Prostate gland (tissue), 2 donors: ENCODE data around the gene COL2A1. TPM values are rescaled to one million over a fixed set of nuclear protein-coding genes. Genes with fewer than 3 reads are reported as not detected.

ENCODE experiments used
- DNase-seq: peaks from one replicate; pipeline ENCODE4 v3.0.0-alpha.2; 2019; ENCODE audit warnings: low spot score
- H3K27ac ChIP-seq, 2 donors: fragments of 200-600 bp; sonication (generic); 2 replicates each; pipeline ENCODE4 v1.5.1; 2017 to 2019
- H3K27me3 ChIP-seq: fragments of 200-600 bp; sonication (generic); replicated peaks from 2 replicates; pipeline ENCODE4 v1.5.1; 2019; ENCODE audit not compliant: insufficient read depth
- H3K36me3 ChIP-seq, 2 donors: fragments of 200-600 bp; sonication (generic); 1 replicate in 1 of 2; 2 replicates in 1 of 2; pipeline versions ENCODE4 v1.5.1 to v1.8.1; 2017 to 2019
- H3K4me1 ChIP-seq: fragments of 200-600 bp; sonication (generic); replicated peaks from 2 replicates; pipeline ENCODE4 v1.5.1; 2019
- H3K4me3 ChIP-seq, 2 donors: fragments of 200-600 bp; sonication (generic); 2 replicates each; pipeline ENCODE4 v1.5.1; 2017 to 2019
- H3K9me3 ChIP-seq: fragments of 200-600 bp; sonication (generic); 2 replicates; pipeline ENCODE4 v1.5.1; 2017
- POLR2A ChIP-seq: fragments of 450-650 bp; IDR thresholded peaks from one replicate; pipeline ENCODE4 v1.6.1; 2016; ENCODE audit warnings: antibody characterized with exemption, mild to moderate bottlenecking
- POLR2AphosphoS5 ChIP-seq: sonication (generic); formaldehyde crosslinking; IDR thresholded peaks from one replicate; pipeline ENCODE4 v1.6.1; 2017; ENCODE audit warnings: antibody characterized with exemption
- WGBS: methylation state at CpG from one replicate; pipeline ENCODE4 v1.1.5; 2018; 5-methylcytosine and 5-hydroxymethylcytosine counted together
- intact Hi-C: fragments of 100-400 bp; cut with DNase I; formaldehyde crosslinking; loops from one replicate; pipeline ENCODE4 v1.14.2; 2022
- total RNA-seq, 2 donors: library from RNA; depleted of rRNA; stranded (reverse); fragments of >200 nt; gene quantifications; one replicate each; pipeline ENCODE4 v1.1.0, GENCODE V29; 2016
- TF ChIP-seq, protein P1 (sequence below), 4 experiments: fragments of 200-600 bp in 2 of 4; fragments of 450-650 bp in 2 of 4; sonication (generic) in 2 of 4; IDR thresholded peaks; 1 replicate in 3 of 4; 2 replicates in 1 of 4; pipeline ENCODE4 v1.5.1; 2016 to 2019; ENCODE audit warnings: antibody characterized with exemption in 4 of 4, mild to moderate bottlenecking in 2 of 4, moderate library complexity in 2 of 4

COL2A1 gene
- total RNA-seq, 2 donors from 2014 or later = 0.14 to 1.9 TPM

DNA sequence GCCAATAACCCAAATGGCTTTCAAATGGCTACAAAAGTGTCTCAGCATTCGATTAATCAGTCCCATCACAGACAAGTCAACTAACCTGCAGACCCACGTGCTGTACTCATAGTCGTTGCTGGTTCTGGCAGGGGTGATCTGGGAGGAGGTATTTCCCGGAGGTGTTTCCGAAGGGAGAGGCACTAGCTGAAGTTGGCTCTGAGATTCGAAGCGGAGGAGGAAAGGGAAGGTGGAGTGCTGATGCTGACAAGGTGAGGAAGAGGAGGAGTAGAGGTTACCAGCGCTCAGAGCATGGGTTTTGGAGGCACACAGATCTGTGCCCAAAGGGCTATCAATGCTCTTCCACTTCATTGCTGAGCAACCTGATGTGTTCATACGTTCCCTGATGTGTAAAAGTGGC lies 20.5 kb upstream of the COL2A1 start:
- WGBS = 65% methylated on average over 9 of the region's 9 CpGs
- Histone ChIP-seq H3K9me3 (no peaks in the 10 kb centered on the region), H3K4me1 (peaks cover 22% of the 10 kb centered on the region), H3K27ac (no peak overlapping the region), H3K36me3 (no peaks in the 10 kb centered on the region), H3K4me3 (no peak overlapping the region), H3K27me3 (no peaks in the 10 kb centered on the region)
- DNase-seq = no peak
- intact Hi-C loops = no loop called here
- no peak for TF ChIP-seq POLR2A

DNA sequence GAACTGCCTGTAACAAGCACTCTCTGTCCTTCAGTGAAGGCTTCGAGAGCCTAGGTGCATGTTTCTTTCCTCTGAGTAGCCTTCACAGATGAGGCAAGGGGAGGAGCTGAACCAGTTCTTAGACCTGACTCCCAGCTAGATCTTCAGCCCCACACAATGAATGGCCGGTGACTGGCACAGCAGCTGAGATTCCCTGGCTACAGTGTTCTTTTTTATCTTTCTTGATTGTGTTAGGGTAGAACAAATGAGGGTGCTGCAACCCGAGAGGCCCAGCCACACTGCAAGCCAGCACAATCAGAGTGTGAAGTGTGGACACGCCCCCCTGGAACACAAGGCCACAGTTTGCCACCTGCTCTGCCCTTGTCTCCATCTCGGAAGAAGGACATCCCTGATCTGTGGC lies 19.1 kb upstream of the COL2A1 start:
- H3K27me3 ChIP-seq = no peaks in the 10 kb centered on the region
- H3K27ac ChIP-seq = peak overlapping the region; percentile 10 to 26
- DNase-seq = no peak
- intact Hi-C loops = no loop called here
- H3K36me3 ChIP-seq = no peaks in the 10 kb centered on the region
- WGBS = 36% methylated on average over 5 of the region's 5 CpGs
- peaks cover 22% of the 10 kb centered on the region for H3K4me1 ChIP-seq
- H3K9me3 ChIP-seq = no peaks in the 10 kb centered on the region
- TF ChIP-seq, protein P1, sequence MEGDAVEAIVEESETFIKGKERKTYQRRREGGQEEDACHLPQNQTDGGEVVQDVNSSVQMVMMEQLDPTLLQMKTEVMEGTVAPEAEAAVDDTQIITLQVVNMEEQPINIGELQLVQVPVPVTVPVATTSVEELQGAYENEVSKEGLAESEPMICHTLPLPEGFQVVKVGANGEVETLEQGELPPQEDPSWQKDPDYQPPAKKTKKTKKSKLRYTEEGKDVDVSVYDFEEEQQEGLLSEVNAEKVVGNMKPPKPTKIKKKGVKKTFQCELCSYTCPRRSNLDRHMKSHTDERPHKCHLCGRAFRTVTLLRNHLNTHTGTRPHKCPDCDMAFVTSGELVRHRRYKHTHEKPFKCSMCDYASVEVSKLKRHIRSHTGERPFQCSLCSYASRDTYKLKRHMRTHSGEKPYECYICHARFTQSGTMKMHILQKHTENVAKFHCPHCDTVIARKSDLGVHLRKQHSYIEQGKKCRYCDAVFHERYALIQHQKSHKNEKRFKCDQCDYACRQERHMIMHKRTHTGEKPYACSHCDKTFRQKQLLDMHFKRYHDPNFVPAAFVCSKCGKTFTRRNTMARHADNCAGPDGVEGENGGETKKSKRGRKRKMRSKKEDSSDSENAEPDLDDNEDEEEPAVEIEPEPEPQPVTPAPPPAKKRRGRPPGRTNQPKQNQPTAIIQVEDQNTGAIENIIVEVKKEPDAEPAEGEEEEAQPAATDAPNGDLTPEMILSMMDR (IDR thresholded peaks at IDR 0.05) = no peak
- TF ChIP-seq POLR2AphosphoS5 (no peak), POLR2A (no peak)
- H3K4me3 ChIP-seq = no peak overlapping the region

DNA sequence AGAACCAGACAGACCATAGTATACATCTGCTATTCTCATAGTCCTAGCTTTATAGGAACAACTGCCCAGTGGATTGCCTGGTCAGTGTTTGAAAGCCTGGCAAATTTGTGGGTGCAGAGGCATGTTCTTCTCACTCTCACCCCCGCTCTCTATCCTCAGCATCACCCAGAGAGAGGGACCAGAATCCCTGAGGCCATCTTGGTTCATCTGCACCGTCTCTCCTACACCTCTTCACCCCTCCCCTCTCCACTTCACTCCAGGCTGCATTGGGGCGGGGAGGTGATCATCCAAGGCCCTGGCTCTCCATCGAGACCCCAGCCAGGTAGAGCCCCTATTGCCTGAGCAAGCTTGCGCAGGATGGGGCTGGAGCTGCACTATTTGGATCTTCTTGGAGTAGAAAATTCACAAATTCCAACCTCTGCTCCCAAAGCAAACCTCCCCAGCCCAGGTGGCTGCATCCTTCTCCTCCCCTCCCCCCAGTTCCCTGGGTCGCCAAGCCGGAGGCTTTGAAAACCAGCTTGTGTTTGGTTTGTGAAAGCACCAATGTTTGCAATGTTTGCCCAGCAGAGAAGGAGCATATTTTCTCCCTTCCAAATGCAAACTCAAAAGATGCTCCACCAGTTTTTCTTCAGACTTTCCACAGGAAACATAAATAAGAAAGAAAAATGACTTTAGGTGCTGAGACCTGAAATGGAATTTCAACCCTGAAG lies 18.6 kb upstream of the COL2A1 start:
- 59% methylated on average over 7 of the region's 7 CpGs for WGBS
- Histone ChIP-seq H3K9me3 (no peaks in the 10 kb centered on the region), H3K27me3 (no peaks in the 10 kb centered on the region), H3K36me3 (no peaks in the 10 kb centered on the region), H3K4me1 (peaks cover 22% of the 10 kb centered on the region), H3K27ac (peak overlapping the region in 1 of 2 donors; percentile 10), H3K4me3 (no peak overlapping the region)
- TF ChIP-seq, protein P1 (IDR thresholded peaks at IDR 0.05) = no peak
- peak; percentile 39 for TF ChIP-seq POLR2AphosphoS5
- no peak for TF ChIP-seq POLR2A
- intact Hi-C loops = no loop called here
- DNase-seq = peak; percentile 52

DNA sequence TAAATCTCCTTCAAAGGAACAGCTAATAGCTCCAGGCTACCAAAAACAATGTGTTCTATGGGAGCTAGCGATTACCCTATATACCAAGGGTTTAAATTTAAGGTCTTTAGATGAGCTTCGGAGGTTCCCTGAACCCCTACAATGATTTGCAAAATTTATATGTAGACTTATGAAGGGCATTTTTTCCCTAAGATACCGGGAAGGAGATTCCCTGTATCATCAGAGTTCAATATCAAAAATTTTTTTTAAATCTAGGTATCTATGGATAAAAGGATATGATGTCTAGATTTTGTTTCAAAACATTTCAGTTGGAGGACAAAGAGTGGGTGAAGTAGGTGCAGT lies 17.9 kb upstream of the COL2A1 start:
- H3K27me3 ChIP-seq = no peaks in the 10 kb centered on the region
- no peak overlapping the region for H3K27ac ChIP-seq
- TF ChIP-seq, protein P1 (IDR thresholded peaks at IDR 0.05) = no peak
- TF ChIP-seq POLR2A (no peak), POLR2AphosphoS5 (no peak)
- no peaks in the 10 kb centered on the region for H3K9me3 ChIP-seq
- intact Hi-C loops = no loop called here
- no peaks in the 10 kb centered on the region for H3K36me3 ChIP-seq
- no peak for DNase-seq
- H3K4me1 ChIP-seq = peaks cover 22% of the 10 kb centered on the region
- WGBS = 31% methylated on average over 3 of the region's 3 CpGs
- H3K4me3 ChIP-seq = no peak overlapping the region

DNA sequence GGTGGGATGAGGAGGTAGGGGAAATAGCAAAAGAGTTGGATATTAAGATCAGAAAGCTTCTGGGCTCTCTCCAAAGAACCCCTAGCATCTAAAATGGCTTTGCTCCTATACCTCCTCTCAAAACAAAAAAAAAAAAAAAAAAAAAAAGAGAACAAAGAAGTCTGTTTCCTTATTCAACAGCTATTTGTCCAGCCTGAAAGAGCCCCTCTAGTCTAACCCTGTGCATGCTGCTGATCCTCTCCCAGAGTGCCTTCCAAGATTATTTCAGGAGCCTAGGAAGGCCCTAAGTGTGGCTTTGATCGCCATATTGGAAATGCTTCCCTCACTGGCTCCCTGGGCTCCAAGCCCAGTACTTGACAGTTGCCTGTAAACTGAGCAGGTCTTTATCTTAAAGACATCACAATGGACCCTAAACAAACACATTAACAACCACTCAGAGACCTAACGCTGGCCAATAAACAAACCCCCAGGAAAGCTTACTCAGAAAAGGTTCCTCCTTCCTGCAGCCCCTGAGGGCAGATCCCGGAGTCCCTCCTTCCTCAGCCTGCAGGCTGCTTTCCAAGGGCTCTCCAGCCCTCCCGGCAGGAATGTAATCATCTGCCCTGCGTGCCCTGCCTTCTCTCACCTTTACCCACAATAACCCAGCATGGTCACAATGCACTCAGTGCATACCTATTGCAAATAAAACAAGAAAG lies 17.4 kb upstream of the COL2A1 start:
- Histone ChIP-seq H3K4me1 (peaks cover 22% of the 10 kb centered on the region), H3K9me3 (no peaks in the 10 kb centered on the region), H3K36me3 (no peaks in the 10 kb centered on the region), H3K4me3 (no peak overlapping the region), H3K27ac (no peak overlapping the region), H3K27me3 (no peaks in the 10 kb centered on the region)
- 10% methylated on average over 5 of the region's 5 CpGs for WGBS
- TF ChIP-seq POLR2AphosphoS5 (no peak), POLR2A (no peak)
- TF ChIP-seq, protein P1 (IDR thresholded peaks at IDR 0.05) = no peak
- intact Hi-C loops = no loop called here
- DNase-seq = no peak
